ENCODE measurements around the gene RCHY1.
"Not testable (repeated sequence)": the region's sequence is repeated elsewhere in the genome, so short reads cannot be mapped to it uniquely, and the experiment has no call there.

The RCHY1 gene

DNA sequence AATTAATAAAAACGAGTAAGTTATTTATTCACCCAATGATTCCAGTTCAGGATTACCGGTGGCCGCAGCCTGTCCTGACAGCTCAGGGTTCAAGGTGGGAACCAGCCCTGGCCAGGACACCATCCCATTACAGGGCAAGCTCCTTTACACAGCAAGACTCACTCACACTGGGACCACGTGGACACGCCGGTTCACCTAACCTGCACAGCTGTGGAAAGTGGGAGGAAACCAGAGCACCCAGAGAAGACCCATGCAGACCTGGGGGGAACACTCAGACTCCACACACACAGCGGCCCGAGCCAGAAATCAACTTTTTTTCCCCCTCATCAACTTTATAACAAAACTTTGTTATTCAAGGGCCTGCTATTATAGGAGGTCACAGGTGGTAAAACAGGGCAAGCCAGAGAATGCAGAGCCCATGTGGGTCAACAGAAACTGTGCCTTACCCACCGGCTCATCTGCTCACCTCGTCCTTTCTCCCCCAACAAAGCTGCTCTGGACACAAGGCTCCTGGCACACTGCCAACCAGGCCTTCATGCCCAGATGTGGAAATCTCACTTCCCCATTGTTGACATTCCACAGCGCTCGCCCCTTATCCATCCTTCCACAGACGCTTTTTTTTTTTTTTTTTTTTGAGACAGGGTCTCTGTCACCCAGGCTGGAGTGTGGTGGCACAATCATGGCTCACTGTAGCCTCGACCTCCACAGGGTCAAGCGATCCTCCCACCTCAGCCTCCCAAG is 33.6 kb upstream of the RCHY1 start:
- POLR2A ChIA-PET: no interaction called here
- no peak overlapping the region for H3K27ac ChIP-seq (ENCODE audit: insufficient read depth in 1 of 2, low read depth in 1 of 2, low read length in 2 of 2, poor library complexity in 1 of 2, severe bottlenecking in 2 of 2)
- no peak overlapping the region for H3K4me3 ChIP-seq (ENCODE audit: control insufficient read depth in 1 of 7, extremely low read depth in 1 of 7, insufficient read depth in 4 of 7, low read depth in 2 of 7, low read length in 6 of 7)
- no peaks in the 10 kb centered on the region for H3K9me3 ChIP-seq (ENCODE audit: control extremely low read depth in 1 of 5, control insufficient read depth in 4 of 5, insufficient read depth in 2 of 5, low read depth in 1 of 5, low read length in 4 of 5)
- CTCF ChIA-PET: interaction anchor here (0.6 to 0.7 kb wide), 2 partner anchors 87 to 1319 kb away, joined by 3 read pairs; no protein-coding TSS in a partner anchor
- WGBS (ENCODE audit: insufficient coverage): 98% methylated on average over 5 of the region's 15 CpGs
- DNase-seq: no peak
- H3K27me3 ChIP-seq (replicated peaks in 2 of 5; ENCODE audit: control insufficient read depth in 4 of 5, insufficient read depth in 5 of 5, low read length in 4 of 5): no peaks in the 10 kb centered on the region
- no peaks in the 10 kb centered on the region for H3K4me1 ChIP-seq (ENCODE audit: control extremely low read depth in 1 of 4, control insufficient read depth in 4 of 4, insufficient read depth in 4 of 4, low read length in 3 of 4)
- H3K36me3 ChIP-seq (ENCODE audit: control insufficient read depth in 4 of 4, insufficient read depth in 4 of 4, low read length in 3 of 4): peaks cover 0 to 8% (median 0%) of the 10 kb centered on the region in 4 experiments

GRCh38 chr4:75545526-75545925 is 31.3 kb upstream of the RCHY1 start:
- Histone ChIP-seq H3K4me1 (ENCODE audit: control extremely low read depth in 1 of 4, control insufficient read depth in 4 of 4, insufficient read depth in 4 of 4, low read length in 3 of 4) (no peaks in the 10 kb centered on the region), H3K4me3 (ENCODE audit: control insufficient read depth in 1 of 7, extremely low read depth in 1 of 7, insufficient read depth in 4 of 7, low read depth in 2 of 7, low read length in 6 of 7) (no peak overlapping the region), H3K27me3 (replicated peaks in 2 of 5; ENCODE audit: control insufficient read depth in 4 of 5, insufficient read depth in 5 of 5, low read length in 4 of 5) (no peaks in the 10 kb centered on the region), H3K27ac (ENCODE audit: insufficient read depth in 1 of 2, low read depth in 1 of 2, low read length in 2 of 2, poor library complexity in 1 of 2, severe bottlenecking in 2 of 2) (no peak overlapping the region), H3K9me3 (ENCODE audit: control extremely low read depth in 1 of 5, control insufficient read depth in 4 of 5, insufficient read depth in 2 of 5, low read depth in 1 of 5, low read length in 4 of 5) (no peaks in the 10 kb centered on the region), H3K36me3 (ENCODE audit: control insufficient read depth in 4 of 4, insufficient read depth in 4 of 4, low read length in 3 of 4) (peaks cover 0 to 8% (median 1%) of the 10 kb centered on the region in 4 experiments)
- DNase-seq: no peak
- POLR2A ChIA-PET: interaction anchor here (0.6 kb wide), 1 partner anchor 173 kb away, joined by 3 read pairs; no protein-coding TSS in a partner anchor
- CTCF ChIA-PET: interaction anchor here (1.6 kb wide), 1 partner anchor 14 kb away, joined by 3 read pairs; no protein-coding TSS in a partner anchor
- 85% methylated on average over 5 of the region's 5 CpGs for WGBS (ENCODE audit: insufficient coverage)

DNA sequence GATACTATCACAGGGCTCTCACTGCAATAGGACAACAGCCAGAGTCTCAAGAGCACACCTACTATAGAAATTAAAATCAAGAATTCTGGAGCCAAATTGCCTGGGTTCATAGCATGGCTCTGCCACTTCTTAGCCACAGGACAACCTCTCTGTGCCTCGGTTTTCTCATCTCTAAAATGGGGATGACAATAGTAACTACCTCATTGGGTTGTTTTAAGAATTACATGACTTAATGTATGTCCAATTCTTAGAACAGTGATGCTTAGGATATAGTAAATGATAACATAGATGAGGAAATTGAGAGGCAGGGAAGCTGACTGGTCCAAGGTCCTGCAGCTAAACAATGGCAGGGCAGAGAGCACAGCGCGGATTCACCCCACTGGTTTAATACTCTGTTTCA is 30.7 kb upstream of the RCHY1 start:
- DNase-seq: no peak
- no peak overlapping the region for H3K4me3 ChIP-seq (ENCODE audit: control insufficient read depth in 1 of 7, extremely low read depth in 1 of 7, insufficient read depth in 4 of 7, low read depth in 2 of 7, low read length in 6 of 7)
- H3K36me3 ChIP-seq (ENCODE audit: control insufficient read depth in 4 of 4, insufficient read depth in 4 of 4, low read length in 3 of 4): peaks cover 0 to 8% (median 1%) of the 10 kb centered on the region in 4 experiments
- ChIA-PET POLR2A (no interaction called here), CTCF (no interaction called here)
- no peaks in the 10 kb centered on the region for H3K4me1 ChIP-seq (ENCODE audit: control extremely low read depth in 1 of 4, control insufficient read depth in 4 of 4, insufficient read depth in 4 of 4, low read length in 3 of 4)
- 90% methylated on average over 2 of the region's 3 CpGs for WGBS (ENCODE audit: insufficient coverage)
- no peak overlapping the region for H3K27ac ChIP-seq (ENCODE audit: insufficient read depth in 1 of 2, low read depth in 1 of 2, low read length in 2 of 2, poor library complexity in 1 of 2, severe bottlenecking in 2 of 2)
- no peaks in the 10 kb centered on the region for H3K27me3 ChIP-seq (replicated peaks in 2 of 5; ENCODE audit: control insufficient read depth in 4 of 5, insufficient read depth in 5 of 5, low read length in 4 of 5)
- H3K9me3 ChIP-seq (ENCODE audit: control extremely low read depth in 1 of 5, control insufficient read depth in 4 of 5, insufficient read depth in 2 of 5, low read depth in 1 of 5, low read length in 4 of 5): no peaks in the 10 kb centered on the region

DNA sequence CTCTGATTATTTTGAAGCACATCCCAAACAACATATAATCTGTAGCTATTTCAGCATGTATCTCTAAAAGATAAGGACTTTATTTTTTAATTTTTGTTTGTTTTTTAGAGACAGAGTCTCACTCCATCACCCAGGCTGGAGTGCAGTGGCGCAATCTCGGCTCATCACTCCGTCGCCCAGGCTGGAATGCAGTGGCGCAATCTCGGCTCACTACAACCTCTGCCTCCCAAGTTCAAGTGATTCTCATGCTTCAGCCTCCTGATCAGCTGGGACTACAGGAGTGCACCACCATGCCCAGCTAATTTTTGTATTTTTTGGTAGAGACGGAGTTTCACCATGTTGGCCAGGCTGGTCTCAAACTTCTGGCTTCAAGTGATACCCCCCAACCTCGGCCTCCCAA is 30.0 kb upstream of the RCHY1 start:
- DNase-seq; H3K36me3 ChIP-seq (ENCODE audit: control insufficient read depth in 4 of 4, insufficient read depth in 4 of 4, low read length in 3 of 4); H3K27ac ChIP-seq (ENCODE audit: insufficient read depth in 1 of 2, low read depth in 1 of 2, low read length in 2 of 2, poor library complexity in 1 of 2, severe bottlenecking in 2 of 2); H3K4me1 ChIP-seq (ENCODE audit: control extremely low read depth in 1 of 4, control insufficient read depth in 4 of 4, insufficient read depth in 4 of 4, low read length in 3 of 4); H3K9me3 ChIP-seq (ENCODE audit: control extremely low read depth in 1 of 5, control insufficient read depth in 4 of 5, insufficient read depth in 2 of 5, low read depth in 1 of 5, low read length in 4 of 5); H3K4me3 ChIP-seq (ENCODE audit: control insufficient read depth in 1 of 7, extremely low read depth in 1 of 7, insufficient read depth in 4 of 7, low read depth in 2 of 7, low read length in 6 of 7); H3K27me3 ChIP-seq (replicated peaks in 2 of 5; ENCODE audit: control insufficient read depth in 4 of 5, insufficient read depth in 5 of 5, low read length in 4 of 5); CTCF ChIA-PET: not testable (repeated sequence)
- 96% methylated on average over 8 of the region's 8 CpGs for WGBS (ENCODE audit: insufficient coverage)
- POLR2A ChIA-PET: interaction anchor here (1.9 kb wide), 1 partner anchor 13 kb away, joined by 5 read pairs; no protein-coding TSS in a partner anchor

- Histone ChIP-seq H3K27me3 (replicated peaks in 2 of 5; ENCODE audit: control insufficient read depth in 4 of 5, insufficient read depth in 5 of 5, low read length in 4 of 5) (no peaks in the 10 kb centered on the region), H3K9me3 (ENCODE audit: control extremely low read depth in 1 of 5, control insufficient read depth in 4 of 5, insufficient read depth in 2 of 5, low read depth in 1 of 5, low read length in 4 of 5) (no peaks in the 10 kb centered on the region), H3K36me3 (ENCODE audit: control insufficient read depth in 4 of 4, insufficient read depth in 4 of 4, low read length in 3 of 4) (peaks cover 0 to 11% (median 3%) of the 10 kb centered on the region in 4 experiments), H3K4me1 (ENCODE audit: control extremely low read depth in 1 of 4, control insufficient read depth in 4 of 4, insufficient read depth in 4 of 4, low read length in 3 of 4) (no peaks in the 10 kb centered on the region), H3K4me3 (ENCODE audit: control insufficient read depth in 1 of 7, extremely low read depth in 1 of 7, insufficient read depth in 4 of 7, low read depth in 2 of 7, low read length in 6 of 7) (no peak overlapping the region), H3K27ac (ENCODE audit: insufficient read depth in 1 of 2, low read depth in 1 of 2, low read length in 2 of 2, poor library complexity in 1 of 2, severe bottlenecking in 2 of 2) (no peak overlapping the region)
- ChIA-PET POLR2A (interaction anchor here (1.9 kb wide), 1 partner anchor 12 kb away, joined by 5 read pairs; no protein-coding TSS in a partner anchor), CTCF (interaction anchor here (0.7 kb wide), 1 partner anchor 12 kb away, joined by 3 read pairs; no protein-coding TSS in a partner anchor)
- no peak for DNase-seq
Measured at GRCh38 chr4:75542824-75543223, 28.6 kb upstream of the RCHY1 start.

DNA sequence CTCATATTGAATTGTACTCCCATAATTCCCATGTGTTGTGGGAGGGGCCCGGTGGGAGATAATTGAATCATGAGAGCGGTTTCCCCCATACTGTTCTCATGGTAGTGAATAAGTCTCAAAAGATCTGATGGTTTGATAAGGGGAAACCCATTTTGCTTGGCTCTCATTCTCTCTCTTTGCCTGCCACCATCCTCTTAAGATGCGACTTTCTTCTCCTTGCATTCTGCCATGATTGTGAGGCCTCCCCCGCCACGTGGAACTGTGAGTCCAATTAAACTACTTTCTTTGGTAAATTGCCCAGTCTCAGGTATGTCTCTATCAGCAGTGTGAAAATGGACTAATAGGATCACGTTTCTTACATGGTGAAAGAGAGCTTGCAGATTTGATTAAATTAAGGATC is 23.1 kb upstream of the RCHY1 start:
- H3K27ac ChIP-seq (ENCODE audit: insufficient read depth in 1 of 2, low read depth in 1 of 2, low read length in 2 of 2, poor library complexity in 1 of 2, severe bottlenecking in 2 of 2); POLR2A ChIA-PET; CTCF ChIA-PET; DNase-seq; H3K4me1 ChIP-seq (ENCODE audit: control extremely low read depth in 1 of 4, control insufficient read depth in 4 of 4, insufficient read depth in 4 of 4, low read length in 3 of 4); H3K4me3 ChIP-seq (ENCODE audit: control insufficient read depth in 1 of 7, extremely low read depth in 1 of 7, insufficient read depth in 4 of 7, low read depth in 2 of 7, low read length in 6 of 7); H3K27me3 ChIP-seq (replicated peaks in 2 of 5; ENCODE audit: control insufficient read depth in 4 of 5, insufficient read depth in 5 of 5, low read length in 4 of 5): not testable (repeated sequence)
- H3K9me3 ChIP-seq (ENCODE audit: control extremely low read depth in 1 of 5, control insufficient read depth in 4 of 5, insufficient read depth in 2 of 5, low read depth in 1 of 5, low read length in 4 of 5): peaks cover 2 to 22% (median 7%) of the 10 kb centered on the region in 5 experiments
- 94% methylated on average over 3 of the region's 6 CpGs for WGBS (ENCODE audit: insufficient coverage)
- peaks cover 0 to 14% (median 4%) of the 10 kb centered on the region in 4 experiments for H3K36me3 ChIP-seq (ENCODE audit: control insufficient read depth in 4 of 4, insufficient read depth in 4 of 4, low read length in 3 of 4)

GRCh38 chr4:75533926-75534325 is 19.7 kb upstream of the RCHY1 start:
- H3K4me3 ChIP-seq (ENCODE audit: control insufficient read depth in 1 of 7, extremely low read depth in 1 of 7, insufficient read depth in 4 of 7, low read depth in 2 of 7, low read length in 6 of 7); H3K27ac ChIP-seq (ENCODE audit: insufficient read depth in 1 of 2, low read depth in 1 of 2, low read length in 2 of 2, poor library complexity in 1 of 2, severe bottlenecking in 2 of 2); CTCF ChIA-PET; H3K4me1 ChIP-seq (ENCODE audit: control extremely low read depth in 1 of 4, control insufficient read depth in 4 of 4, insufficient read depth in 4 of 4, low read length in 3 of 4); H3K27me3 ChIP-seq (replicated peaks in 2 of 5; ENCODE audit: control insufficient read depth in 4 of 5, insufficient read depth in 5 of 5, low read length in 4 of 5); POLR2A ChIA-PET; DNase-seq: not testable (repeated sequence)
- peaks cover 4 to 44% (median 14%) of the 10 kb centered on the region in 5 experiments for H3K9me3 ChIP-seq (ENCODE audit: control extremely low read depth in 1 of 5, control insufficient read depth in 4 of 5, insufficient read depth in 2 of 5, low read depth in 1 of 5, low read length in 4 of 5)
- H3K36me3 ChIP-seq (ENCODE audit: control insufficient read depth in 4 of 4, insufficient read depth in 4 of 4, low read length in 3 of 4): peaks cover 17 to 44% (median 20%) of the 10 kb centered on the region in 4 experiments
